ENCODE measurements around the gene ABO. TPM values are rescaled to one million over a fixed set of nuclear protein-coding genes. Genes with fewer than 3 reads are reported as not detected.
"Not testable (repeated sequence)": the region's sequence is repeated elsewhere in the genome, so short reads cannot be mapped to it uniquely, and the experiment has no call there.

ABO gene
- total RNA-seq, 1 experiment from 2014 or later = 1.2 TPM

DNA sequence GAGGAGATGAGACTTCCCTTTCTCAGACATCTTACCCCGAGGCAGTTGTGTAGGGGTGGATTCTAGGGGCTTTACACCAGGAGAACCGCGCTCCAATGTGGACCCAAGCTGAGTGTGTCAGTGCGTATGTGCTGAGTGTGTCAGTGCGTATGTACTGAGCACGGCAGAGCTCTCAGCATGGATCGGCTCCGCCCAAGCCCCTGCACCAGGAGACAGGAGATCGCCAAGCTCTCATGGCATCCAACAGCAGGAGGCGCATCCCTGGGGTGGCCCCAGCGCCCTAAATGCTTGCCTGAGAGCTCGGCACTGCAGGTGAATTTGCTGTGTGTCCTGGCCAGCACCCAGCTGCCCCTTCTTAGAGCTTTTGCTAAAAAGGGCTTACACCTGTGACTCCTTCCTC lies 53.0 kb downstream of the ABO start:
- H4K20me1 ChIP-seq (ENCODE audit: insufficient read depth); H2AFZ ChIP-seq (ENCODE audit: low read depth, low read length, poor library complexity, severe bottlenecking); H3K4me1 ChIP-seq (ENCODE audit: control insufficient read depth in 1 of 2, insufficient read depth in 2 of 2, low read length in 2 of 2); H3K4me2 ChIP-seq (ENCODE audit: low read length); H3K9ac ChIP-seq (ENCODE audit: low read length); POLR2A ChIA-PET; DNase-seq (ENCODE audit: low read depth, low spot score); intact Hi-C loops (cut with micrococcal nuclease); BruUV-seq (replicated peaks); H3K27ac ChIP-seq (ENCODE audit: low read depth, low read length); H3K4me3 ChIP-seq (replicated peaks in 1 of 2; ENCODE audit: low read depth in 1 of 2, low read length in 2 of 2); H3K36me3 ChIP-seq (ENCODE audit: control insufficient read depth in 1 of 2, insufficient read depth in 2 of 2, low read length in 2 of 2); H3K9me2 ChIP-seq (ENCODE audit: insufficient read depth); ATAC-seq; RAD21 ChIA-PET (ENCODE audit: low non-redundant PET in 1 of 2, low total read pairs in 2 of 2, uncharacterized antibody in 2 of 2, unreplicated experiment in 2 of 2); H3K79me2 ChIP-seq (ENCODE audit: insufficient read depth, low read length); H3K9me3 ChIP-seq (ENCODE audit: control insufficient read depth in 1 of 2, insufficient read depth in 1 of 2, low read depth in 1 of 2, low read length in 2 of 2): not testable (repeated sequence)
- CTCF ChIA-PET = interaction anchor here (1.3 kb wide), 1 partner anchor 17 kb away, joined by 3 read pairs; no protein-coding TSS in a partner anchor
- peaks cover 22% of the 10 kb centered on the region for H3K27me3 ChIP-seq (ENCODE audit: insufficient read depth, low read length)

DNA sequence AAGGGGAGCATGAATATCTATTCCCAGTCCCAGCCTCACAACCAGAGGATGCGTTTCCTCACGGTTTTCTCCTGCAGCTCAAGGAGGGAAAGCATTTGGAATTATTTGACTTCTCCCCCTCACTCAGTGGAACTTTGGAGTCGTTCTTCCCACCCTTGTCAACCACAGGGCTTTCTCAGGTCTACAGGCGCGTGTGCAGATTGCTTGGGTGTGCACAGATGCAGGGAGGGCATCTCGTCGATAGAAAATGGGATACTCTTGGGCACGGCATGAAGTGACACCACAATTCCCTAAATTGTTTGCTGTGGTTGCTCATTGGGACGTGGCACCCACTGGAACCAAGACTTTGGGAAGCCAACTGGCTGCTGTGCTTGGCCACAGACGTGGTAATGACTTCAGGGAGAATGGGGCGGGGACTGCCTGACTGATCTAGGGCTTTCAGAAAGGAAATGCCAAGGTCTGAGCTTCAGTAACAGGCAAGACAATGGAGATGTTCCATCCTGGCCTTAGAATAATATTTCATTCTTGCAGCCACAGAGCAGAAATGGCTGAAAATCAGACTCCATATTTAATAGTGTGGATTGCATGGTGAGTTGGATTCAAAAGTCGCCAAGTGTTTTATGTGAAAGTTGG lies 53.7 kb downstream of the ABO start:
- no peaks in the 10 kb centered on the region for H3K9me2 ChIP-seq (ENCODE audit: insufficient read depth)
- DNase-seq (ENCODE audit: low read depth, low spot score) (no peak), ATAC-seq (no peak)
- no TSS peak for BruUV-seq (replicated peaks)
- no peaks in the 10 kb centered on the region for H3K36me3 ChIP-seq (ENCODE audit: control insufficient read depth in 1 of 2, insufficient read depth in 2 of 2, low read length in 2 of 2)
- peaks cover 25% of the 10 kb centered on the region for H3K27me3 ChIP-seq (ENCODE audit: insufficient read depth, low read length)
- no peaks in the 10 kb centered on the region for H4K20me1 ChIP-seq (ENCODE audit: insufficient read depth)
- H3K79me2 ChIP-seq (ENCODE audit: insufficient read depth, low read length) = no peaks in the 10 kb centered on the region
- ChIA-PET POLR2A (no interaction called here), CTCF (no interaction called here), RAD21 (ENCODE audit: low non-redundant PET in 1 of 2, low total read pairs in 2 of 2, uncharacterized antibody in 2 of 2, unreplicated experiment in 2 of 2) (no interaction called here)
- no peak overlapping the region for H2AFZ ChIP-seq (ENCODE audit: low read depth, low read length, poor library complexity, severe bottlenecking)
- H3K9me3 ChIP-seq (ENCODE audit: control insufficient read depth in 1 of 2, insufficient read depth in 1 of 2, low read depth in 1 of 2, low read length in 2 of 2) = no peaks in the 10 kb centered on the region
- no peak overlapping the region for H3K4me2 ChIP-seq (ENCODE audit: low read length)
- no peak overlapping the region for H3K9ac ChIP-seq (ENCODE audit: low read length)
- no peak for TF ChIP-seq FOSL1 (IDR thresholded peaks at IDR 0.05; ENCODE audit: low read depth)
- no peak for TF ChIP-seq ZNF274 (IDR thresholded peaks at IDR 0.05; ENCODE audit: low read depth, low read length)
- TF ChIP-seq, protein P1, sequence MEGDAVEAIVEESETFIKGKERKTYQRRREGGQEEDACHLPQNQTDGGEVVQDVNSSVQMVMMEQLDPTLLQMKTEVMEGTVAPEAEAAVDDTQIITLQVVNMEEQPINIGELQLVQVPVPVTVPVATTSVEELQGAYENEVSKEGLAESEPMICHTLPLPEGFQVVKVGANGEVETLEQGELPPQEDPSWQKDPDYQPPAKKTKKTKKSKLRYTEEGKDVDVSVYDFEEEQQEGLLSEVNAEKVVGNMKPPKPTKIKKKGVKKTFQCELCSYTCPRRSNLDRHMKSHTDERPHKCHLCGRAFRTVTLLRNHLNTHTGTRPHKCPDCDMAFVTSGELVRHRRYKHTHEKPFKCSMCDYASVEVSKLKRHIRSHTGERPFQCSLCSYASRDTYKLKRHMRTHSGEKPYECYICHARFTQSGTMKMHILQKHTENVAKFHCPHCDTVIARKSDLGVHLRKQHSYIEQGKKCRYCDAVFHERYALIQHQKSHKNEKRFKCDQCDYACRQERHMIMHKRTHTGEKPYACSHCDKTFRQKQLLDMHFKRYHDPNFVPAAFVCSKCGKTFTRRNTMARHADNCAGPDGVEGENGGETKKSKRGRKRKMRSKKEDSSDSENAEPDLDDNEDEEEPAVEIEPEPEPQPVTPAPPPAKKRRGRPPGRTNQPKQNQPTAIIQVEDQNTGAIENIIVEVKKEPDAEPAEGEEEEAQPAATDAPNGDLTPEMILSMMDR (IDR thresholded peaks at IDR 0.05 in 2 of 3, conservative IDR thresholded peaks at IDR 0.05 in 1 of 3; ENCODE audit: borderline replicate concordance in 1 of 3, insufficient read depth in 1 of 3, low read depth in 2 of 3, low read length in 2 of 3) = no peak
- intact Hi-C loops (cut with micrococcal nuclease) = no loop called here
- no peaks in the 10 kb centered on the region for H3K4me1 ChIP-seq (ENCODE audit: control insufficient read depth in 1 of 2, insufficient read depth in 2 of 2, low read length in 2 of 2)
- H3K4me3 ChIP-seq (replicated peaks in 1 of 2; ENCODE audit: low read depth in 1 of 2, low read length in 2 of 2) = no peak overlapping the region
- no peak overlapping the region for H3K27ac ChIP-seq (ENCODE audit: low read depth, low read length)

DNA sequence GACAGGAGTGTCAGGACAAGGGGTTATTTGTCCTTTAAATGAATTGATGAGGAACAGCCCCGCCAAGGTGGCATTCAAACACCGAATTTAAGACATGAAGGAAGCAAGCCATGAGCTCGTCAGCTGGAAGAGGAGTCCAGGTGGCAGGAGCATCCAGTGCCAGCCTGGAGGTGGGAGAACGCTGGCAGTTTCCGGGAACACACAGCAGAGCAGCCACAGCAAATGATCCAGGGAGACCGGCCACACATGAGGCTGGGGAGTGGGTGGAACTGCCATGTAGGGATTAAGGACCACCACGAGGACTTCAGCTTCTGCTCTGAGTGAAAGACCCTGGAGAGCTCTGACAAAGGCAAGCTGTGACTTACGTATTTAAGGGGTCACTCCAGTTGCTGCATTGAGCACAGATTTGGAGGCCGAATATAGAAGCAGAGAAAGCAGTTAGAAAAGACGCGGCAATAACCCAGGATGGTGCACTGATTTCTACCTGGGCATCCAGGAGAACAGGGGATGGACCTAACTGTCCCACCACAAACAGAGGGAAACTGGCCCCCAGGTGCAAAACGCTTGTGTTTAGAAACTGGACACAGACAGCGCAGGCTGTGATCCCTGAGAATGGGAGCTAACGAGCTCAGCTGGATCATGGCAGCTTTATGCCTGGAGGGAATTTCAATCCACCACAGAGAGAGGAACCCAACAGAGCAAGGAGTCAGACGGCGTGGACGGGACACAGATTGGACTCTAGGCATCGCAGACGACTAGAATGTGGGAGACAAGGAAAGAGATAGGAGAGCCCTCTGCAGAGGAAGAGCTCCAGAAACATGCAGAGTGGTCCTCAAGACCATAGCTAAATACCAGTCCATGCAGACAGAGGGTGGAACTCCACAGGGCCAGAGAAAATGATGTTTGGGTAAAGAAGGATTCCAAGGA lies 56.7 kb downstream of the ABO start:
- H3K9me2 ChIP-seq (ENCODE audit: insufficient read depth); H2AFZ ChIP-seq (ENCODE audit: low read depth, low read length, poor library complexity, severe bottlenecking); BruUV-seq (replicated peaks); POLR2A ChIA-PET; H3K36me3 ChIP-seq (ENCODE audit: control insufficient read depth in 1 of 2, insufficient read depth in 2 of 2, low read length in 2 of 2); RAD21 ChIA-PET (ENCODE audit: low non-redundant PET in 1 of 2, low total read pairs in 2 of 2, uncharacterized antibody in 2 of 2, unreplicated experiment in 2 of 2); H3K4me3 ChIP-seq (replicated peaks in 1 of 2; ENCODE audit: low read depth in 1 of 2, low read length in 2 of 2); H4K20me1 ChIP-seq (ENCODE audit: insufficient read depth); CTCF ChIA-PET; H3K9me3 ChIP-seq (ENCODE audit: control insufficient read depth in 1 of 2, insufficient read depth in 1 of 2, low read depth in 1 of 2, low read length in 2 of 2); ATAC-seq; intact Hi-C loops (cut with micrococcal nuclease); H3K27ac ChIP-seq (ENCODE audit: low read depth, low read length); H3K79me2 ChIP-seq (ENCODE audit: insufficient read depth, low read length); H3K4me2 ChIP-seq (ENCODE audit: low read length); H3K9ac ChIP-seq (ENCODE audit: low read length); DNase-seq (ENCODE audit: low read depth, low spot score): not testable (repeated sequence)
- peaks cover 42% of the 10 kb centered on the region for H3K27me3 ChIP-seq (ENCODE audit: insufficient read depth, low read length)
- H3K4me1 ChIP-seq (ENCODE audit: control insufficient read depth in 1 of 2, insufficient read depth in 2 of 2, low read length in 2 of 2) = peaks cover 0 to 10% of the 10 kb centered on the region in 2 experiments; a peak in 2 of 4 replicates

Measured in HCT116 (cell line).